ENCODE data around the gene COL4A6.

COL4A6 gene

GRCh38 chrX:108163333-108164082 lies 274.7 kb downstream of the COL4A6 start:
- Histone ChIP-seq H3K9me3 (ENCODE audit: low read length) (no peaks in the 10 kb centered on the region), H3K4me1 (ENCODE audit: insufficient read depth, low read length) (no peaks in the 10 kb centered on the region), H3K27me3 (ENCODE audit: insufficient read depth, low read length) (no peaks in the 10 kb centered on the region), H3K4me3 (ENCODE audit: low read length) (no peak overlapping the region), H2AFZ (ENCODE audit: low read depth, low read length) (no peak overlapping the region), H3K36me3 (ENCODE audit: insufficient read depth, low read length) (no peaks in the 10 kb centered on the region)

- no peak overlapping the region for H3K4me3 ChIP-seq (ENCODE audit: low read length)
- H3K36me3 ChIP-seq (ENCODE audit: insufficient read depth, low read length), result no peaks in the 10 kb centered on the region
- H3K9me3 ChIP-seq (ENCODE audit: low read length), result no peaks in the 10 kb centered on the region
- no peak overlapping the region for H2AFZ ChIP-seq (ENCODE audit: low read depth, low read length)
- H3K4me1 ChIP-seq (ENCODE audit: insufficient read depth, low read length), result no peaks in the 10 kb centered on the region
- no peaks in the 10 kb centered on the region for H3K27me3 ChIP-seq (ENCODE audit: insufficient read depth, low read length)
These were observed 276.0 kb downstream of the COL4A6 start for GRCh38 chrX:108162265-108162664.

GRCh38 chrX:108160309-108160708 lies 277.9 kb downstream of the COL4A6 start:
- H3K4me1 ChIP-seq (ENCODE audit: insufficient read depth, low read length), result no peaks in the 10 kb centered on the region
- H3K36me3 ChIP-seq (ENCODE audit: insufficient read depth, low read length), result no peaks in the 10 kb centered on the region

GRCh38 chrX:108159028-108159670 lies 279.1 kb downstream of the COL4A6 start:
- Histone ChIP-seq H3K9me3 (ENCODE audit: low read length) (no peaks in the 10 kb centered on the region), H2AFZ (ENCODE audit: low read depth, low read length) (no peak overlapping the region), H3K4me1 (ENCODE audit: insufficient read depth, low read length) (no peaks in the 10 kb centered on the region), H3K27me3 (ENCODE audit: insufficient read depth, low read length) (no peaks in the 10 kb centered on the region), H3K36me3 (ENCODE audit: insufficient read depth, low read length) (no peaks in the 10 kb centered on the region), H3K4me3 (ENCODE audit: low read length) (no peak overlapping the region)

More at GRCh38 chrX:108160309-108160708, 277.9 kb downstream of the COL4A6 start:
- H3K9me3 ChIP-seq (ENCODE audit: low read length), result no peaks in the 10 kb centered on the region
- no peak overlapping the region for H3K4me3 ChIP-seq (ENCODE audit: low read length)
- H3K27me3 ChIP-seq (ENCODE audit: insufficient read depth, low read length), result no peaks in the 10 kb centered on the region
- no peak overlapping the region for H2AFZ ChIP-seq (ENCODE audit: low read depth, low read length)

- Histone ChIP-seq H2AFZ (ENCODE audit: low read depth, low read length) (no peak overlapping the region), H3K4me1 (ENCODE audit: insufficient read depth, low read length) (no peaks in the 10 kb centered on the region), H3K9me3 (ENCODE audit: low read length) (no peaks in the 10 kb centered on the region), H3K36me3 (ENCODE audit: insufficient read depth, low read length) (no peaks in the 10 kb centered on the region), H3K4me3 (ENCODE audit: low read length) (no peak overlapping the region), H3K27me3 (ENCODE audit: insufficient read depth, low read length) (no peaks in the 10 kb centered on the region)
These were observed 280.6 kb downstream of the COL4A6 start for GRCh38 chrX:108157628-108158027.

GRCh38 chrX:108156934-108157466 lies 281.2 kb downstream of the COL4A6 start:
- no peak overlapping the region for H3K4me3 ChIP-seq (ENCODE audit: low read length)
- H2AFZ ChIP-seq (ENCODE audit: low read depth, low read length), result no peak overlapping the region

GRCh38 chrX:108156082-108156481 lies 282.1 kb downstream of the COL4A6 start:
- Histone ChIP-seq H3K4me3 (ENCODE audit: low read length) (no peak overlapping the region), H3K36me3 (ENCODE audit: insufficient read depth, low read length) (no peaks in the 10 kb centered on the region), H2AFZ (ENCODE audit: low read depth, low read length) (no peak overlapping the region), H3K27me3 (ENCODE audit: insufficient read depth, low read length) (no peaks in the 10 kb centered on the region), H3K4me1 (ENCODE audit: insufficient read depth, low read length) (no peaks in the 10 kb centered on the region), H3K9me3 (ENCODE audit: low read length) (no peaks in the 10 kb centered on the region)

More at GRCh38 chrX:108156934-108157466, 281.2 kb downstream of the COL4A6 start:
- H3K9me3 ChIP-seq (ENCODE audit: low read length), result no peaks in the 10 kb centered on the region
- no peaks in the 10 kb centered on the region for H3K4me1 ChIP-seq (ENCODE audit: insufficient read depth, low read length)
- H3K27me3 ChIP-seq (ENCODE audit: insufficient read depth, low read length), result no peaks in the 10 kb centered on the region
- no peaks in the 10 kb centered on the region for H3K36me3 ChIP-seq (ENCODE audit: insufficient read depth, low read length)

GRCh38 chrX:108148524-108148923 lies 289.7 kb downstream of the COL4A6 start:
- no peak overlapping the region for H3K4me3 ChIP-seq (ENCODE audit: low read length)
- no peaks in the 10 kb centered on the region for H3K27me3 ChIP-seq (ENCODE audit: insufficient read depth, low read length)
- H3K4me1 ChIP-seq (ENCODE audit: insufficient read depth, low read length), result no peaks in the 10 kb centered on the region
- H3K36me3 ChIP-seq (ENCODE audit: insufficient read depth, low read length), result no peaks in the 10 kb centered on the region
- H2AFZ ChIP-seq (ENCODE audit: low read depth, low read length), result no peak overlapping the region
- H3K9me3 ChIP-seq (ENCODE audit: low read length), result no peaks in the 10 kb centered on the region

- no peaks in the 10 kb centered on the region for H3K9me3 ChIP-seq (ENCODE audit: low read length)
- H3K27me3 ChIP-seq (ENCODE audit: insufficient read depth, low read length), result no peaks in the 10 kb centered on the region
- H3K4me1 ChIP-seq (ENCODE audit: insufficient read depth, low read length), result no peaks in the 10 kb centered on the region
- no peaks in the 10 kb centered on the region for H3K36me3 ChIP-seq (ENCODE audit: insufficient read depth, low read length)
- H3K4me3 ChIP-seq (ENCODE audit: low read length), result no peak overlapping the region
- no peak overlapping the region for H2AFZ ChIP-seq (ENCODE audit: low read depth, low read length)
These were observed 299.2 kb downstream of the COL4A6 start for GRCh38 chrX:108138814-108139702.

GRCh38 chrX:108134724-108135123 lies 303.5 kb downstream of the COL4A6 start:
- peaks cover 2% of the 10 kb centered on the region for H3K9me3 ChIP-seq (ENCODE audit: low read length)
- H3K4me3 ChIP-seq (ENCODE audit: low read length), result no peak overlapping the region
- no peaks in the 10 kb centered on the region for H3K4me1 ChIP-seq (ENCODE audit: insufficient read depth, low read length)
- no peaks in the 10 kb centered on the region for H3K36me3 ChIP-seq (ENCODE audit: insufficient read depth, low read length)
- H3K27me3 ChIP-seq (ENCODE audit: insufficient read depth, low read length), result no peaks in the 10 kb centered on the region
- H2AFZ ChIP-seq (ENCODE audit: low read depth, low read length), result no peak overlapping the region

GRCh38 chrX:108132876-108133275 lies 305.3 kb downstream of the COL4A6 start:
- Histone ChIP-seq H2AFZ (ENCODE audit: low read depth, low read length) (no peak overlapping the region), H3K4me3 (ENCODE audit: low read length) (no peak overlapping the region), H3K9me3 (ENCODE audit: low read length) (peaks cover 2% of the 10 kb centered on the region), H3K27me3 (ENCODE audit: insufficient read depth, low read length) (no peaks in the 10 kb centered on the region), H3K36me3 (ENCODE audit: insufficient read depth, low read length) (no peaks in the 10 kb centered on the region), H3K4me1 (ENCODE audit: insufficient read depth, low read length) (no peaks in the 10 kb centered on the region)

- Histone ChIP-seq H3K9me3 (ENCODE audit: low read length) (peaks cover 2% of the 10 kb centered on the region), H3K27me3 (ENCODE audit: insufficient read depth, low read length) (no peaks in the 10 kb centered on the region), H3K4me3 (ENCODE audit: low read length) (no peak overlapping the region), H3K36me3 (ENCODE audit: insufficient read depth, low read length) (no peaks in the 10 kb centered on the region), H3K4me1 (ENCODE audit: insufficient read depth, low read length) (no peaks in the 10 kb centered on the region), H2AFZ (ENCODE audit: low read depth, low read length) (no peak overlapping the region)
These were observed 306.2 kb downstream of the COL4A6 start for GRCh38 chrX:108132034-108132433.

GRCh38 chrX:108131471-108131870 lies 306.8 kb downstream of the COL4A6 start:
- Histone ChIP-seq H3K4me1 (ENCODE audit: insufficient read depth, low read length) (no peaks in the 10 kb centered on the region), H3K36me3 (ENCODE audit: insufficient read depth, low read length) (no peaks in the 10 kb centered on the region), H3K9me3 (ENCODE audit: low read length) (peaks cover 2% of the 10 kb centered on the region), H3K4me3 (ENCODE audit: low read length) (no peak overlapping the region), H2AFZ (ENCODE audit: low read depth, low read length) (no peak overlapping the region), H3K27me3 (ENCODE audit: insufficient read depth, low read length) (no peaks in the 10 kb centered on the region)

Data from neuron (in vitro differentiated cells).